H1 (cell line): ENCODE results near the gene LBR. TPM values are rescaled to one million over a fixed set of nuclear protein-coding genes. Genes with fewer than 3 reads are reported as not detected.
A peak's percentile ranks its signal among the peaks of the same experiment; 100 is the strongest.

Experiments
- CTCF ChIA-PET: fragments of 300-600 bp; sonication (Branson Sonifier 250); formaldehyde crosslinking; loops from one replicate; lab custom pipeline; 2021; ENCODE audit not compliant: partially characterized antibody; lab: Charles Lee
- POLR2A ChIA-PET: fragments of 300-600 bp; sonication (Branson Sonifier 250); formaldehyde crosslinking; loops from one replicate; lab custom pipeline; 2021; ENCODE audit warnings: inconsistent platforms; ENCODE audit not compliant: partially characterized antibody; lab: Charles Lee
- DNase-seq, 2 experiments: peaks; one replicate each; pipeline versions ENCODE4 v3.0.0 to v3.0.0-alpha.2; 2010 to 2022; ENCODE audit warnings: low spot score in 2 of 2, low read depth in 1 of 2, mixed read lengths in 1 of 2
- FAIRE-seq: peaks from 2 replicates; lab custom pipeline; 2011; peaks lifted over from hg19 to GRCh38; lab: Jason Lieb, UNC
- H2AFZ ChIP-seq: 2 replicates; pipeline ENCODE4 v1.8.1; 2012; ENCODE audit warnings: low read length, inconsistent platforms
- H2AK5ac ChIP-seq: 2 replicates; pipeline ENCODE4 v1.6.1; 2013; ENCODE audit warnings: low read depth, low read length
- H2BK120ac ChIP-seq: replicated peaks from 2 replicates; pipeline ENCODE3; 2013; ENCODE audit warnings: low read depth, low read length, inconsistent platforms
- H2BK12ac ChIP-seq: 2 replicates; pipeline ENCODE4 v1.6.1; 2013; ENCODE audit warnings: low read depth, low read length
- H2BK15ac ChIP-seq: 2 replicates; pipeline ENCODE4 v1.6.1; 2013; ENCODE audit warnings: low read length
- H2BK20ac ChIP-seq: 2 replicates; pipeline ENCODE4 v1.6.1; 2013; ENCODE audit warnings: low read length
- H2BK5ac ChIP-seq: 2 replicates; pipeline ENCODE4 v1.6.1; 2013; ENCODE audit warnings: low read depth, low read length
- H3K14ac ChIP-seq: 2 replicates; pipeline ENCODE4 v1.6.1; 2013; ENCODE audit warnings: inconsistent platforms; ENCODE audit not compliant: insufficient read length
- H3K18ac ChIP-seq: 2 replicates; pipeline ENCODE4 v1.6.1; 2013; ENCODE audit warnings: low read length; ENCODE audit errors: extremely low read depth
- H3K23ac ChIP-seq: 2 replicates; pipeline ENCODE4 v1.6.1; 2013; ENCODE audit warnings: inconsistent platforms; ENCODE audit not compliant: insufficient read length
- H3K23me2 ChIP-seq: 2 replicates; pipeline ENCODE4 v1.6.1; 2013; ENCODE audit warnings: low read depth, low read length
- H3K27ac ChIP-seq: 2 replicates; pipeline ENCODE4 v1.6.1; 2011; ENCODE audit warnings: low read depth, low read length, inconsistent platforms
- H3K27me3 ChIP-seq, 4 experiments: replicated peaks in 1 of 4; 1 replicate in 1 of 4; 2 replicates in 3 of 4; pipeline versions ENCODE4 v1.6.1 to v1.8.1; 2011 to 2013; ENCODE audit warnings: low read length in 3 of 4, mild to moderate bottlenecking in 3 of 4, inconsistent platforms in 2 of 4, mixed read lengths in 2 of 4, moderate library complexity in 1 of 4; ENCODE audit not compliant: control insufficient read depth in 3 of 4, insufficient read depth in 3 of 4; ENCODE audit errors: extremely low read depth in 1 of 4
- H3K36me3 ChIP-seq, 4 experiments: 2 replicates each; pipeline versions ENCODE4 v1.6.1 to v1.8.1; 2011 to 2013; ENCODE audit warnings: mild to moderate bottlenecking in 4 of 4, low read length in 3 of 4, moderate library complexity in 2 of 4, control low read depth in 1 of 4, inconsistent platforms in 1 of 4; ENCODE audit not compliant: insufficient read depth in 4 of 4, control insufficient read depth in 2 of 4
- H3K4ac ChIP-seq: replicated peaks from 2 replicates; pipeline ENCODE3; 2013; ENCODE audit warnings: low read length, low read depth, mixed read lengths, inconsistent platforms; ENCODE audit not compliant: insufficient read length
- H3K4me1 ChIP-seq, 4 experiments: replicated peaks in 1 of 4; 1 replicate in 1 of 4; 2 replicates in 3 of 4; pipeline versions ENCODE4 v1.6.1 to v1.8.1; 2011 to 2013; ENCODE audit warnings: low read length in 3 of 4, inconsistent platforms in 2 of 4, mixed read lengths in 1 of 4; ENCODE audit not compliant: insufficient read depth in 4 of 4, control insufficient read depth in 3 of 4
- H3K4me2 ChIP-seq, 2 experiments: 2 replicates each; pipeline versions ENCODE4 v1.6.1 to v1.8.1; 2011 to 2013; ENCODE audit warnings: low read depth in 2 of 2, low read length in 2 of 2, control low read depth in 1 of 2, inconsistent platforms in 1 of 2, mild to moderate bottlenecking in 1 of 2; ENCODE audit not compliant: insufficient read depth in 1 of 2
- H3K4me3 ChIP-seq, 4 experiments: fragments of 200-600, 300-600 bp in 1 of 4; sonication (generic), shearing (Covaris generic), sonication (Bioruptor Twin) in 1 of 4; 2 replicates each; pipeline versions ENCODE4 v1.5.1 to v1.8.1; 2011 to 2016; ENCODE audit warnings: low read length in 4 of 4, low read depth in 3 of 4, control low read depth in 2 of 4, inconsistent platforms in 2 of 4, mild to moderate bottlenecking in 2 of 4, mixed read lengths in 1 of 4, moderate library complexity in 1 of 4; ENCODE audit not compliant: insufficient read depth in 2 of 4; ENCODE audit errors: extremely low read depth in 1 of 4
- H3K56ac ChIP-seq: replicated peaks from 2 replicates; pipeline ENCODE3; 2013; ENCODE audit warnings: low read depth, mild to moderate bottlenecking, mixed read lengths, low read length, inconsistent platforms; ENCODE audit not compliant: insufficient read length
- H3K79me1 ChIP-seq: 2 replicates; pipeline ENCODE4 v1.6.1; 2013; ENCODE audit warnings: low read depth, low read length, control low read depth
- H3K79me2 ChIP-seq, 2 experiments: 2 replicates each; pipeline versions ENCODE4 v1.6.1 to v1.8.1; 2012 to 2013; ENCODE audit warnings: low read length in 2 of 2, mild to moderate bottlenecking in 2 of 2, inconsistent platforms in 1 of 2; ENCODE audit not compliant: insufficient read depth in 2 of 2, control insufficient read depth in 1 of 2
- H3K9ac ChIP-seq, 4 experiments: replicated peaks in 1 of 4; 1 replicate in 1 of 4; 2 replicates in 3 of 4; pipeline versions ENCODE4 v1.6.1 to v1.8.1; 2011 to 2013; ENCODE audit warnings: low read depth in 3 of 4, low read length in 3 of 4, control low read depth in 2 of 4, mild to moderate bottlenecking in 2 of 4, moderate library complexity in 2 of 4, inconsistent platforms in 1 of 4; ENCODE audit errors: extremely low read depth in 1 of 4
- H3K9me3 ChIP-seq, 2 experiments: 2 replicates each; pipeline versions ENCODE4 v1.6.1 to v1.8.1; 2012 to 2013; ENCODE audit warnings: mild to moderate bottlenecking in 2 of 2, moderate library complexity in 2 of 2, control low read depth in 1 of 2, inconsistent platforms in 1 of 2, low read depth in 1 of 2, low read length in 1 of 2, mixed read lengths in 1 of 2; ENCODE audit not compliant: insufficient read depth in 2 of 2
- H4K20me1 ChIP-seq, 2 experiments: replicated peaks in 1 of 2; 2 replicates each; pipeline versions ENCODE3 to v1.8.1; 2011 to 2013; ENCODE audit warnings: inconsistent platforms in 2 of 2, low read length in 2 of 2, mild to moderate bottlenecking in 1 of 2; ENCODE audit not compliant: insufficient read depth in 2 of 2, control insufficient read depth in 1 of 2
- H4K5ac ChIP-seq: 2 replicates; pipeline ENCODE4 v1.6.1; 2013; ENCODE audit warnings: low read length, low read depth, mixed read lengths, inconsistent platforms; ENCODE audit not compliant: insufficient read length
- H4K8ac ChIP-seq: 2 replicates; pipeline ENCODE4 v1.8.0; 2013; ENCODE audit warnings: mild to moderate bottlenecking, moderate library complexity, low read length, inconsistent platforms; ENCODE audit not compliant: insufficient read depth; ENCODE audit errors: extremely low read depth
- H4K91ac ChIP-seq: replicated peaks from 2 replicates; pipeline ENCODE3; 2013; ENCODE audit warnings: low read length, mixed read lengths, inconsistent platforms; ENCODE audit not compliant: insufficient read length
- CBX5 ChIP-seq: fragments of 300-800, 300-1000 bp; sonication (generic); IDR thresholded peaks from 2 replicates; pipeline ENCODE4 v1.7.1; 2016; ENCODE audit warnings: antibody characterized with exemption, low read length, low read depth
- CREB1 ChIP-seq: IDR thresholded peaks from 2 replicates; pipeline ENCODE4 v1.6.1; 2012; ENCODE audit warnings: inconsistent platforms
- GABPA ChIP-seq: IDR thresholded peaks from 2 replicates; pipeline ENCODE4 v1.6.1; 2011; ENCODE audit warnings: mild to moderate bottlenecking, low read length, moderate library complexity, borderline replicate concordance; ENCODE audit not compliant: insufficient read depth
- JUND ChIP-seq: IDR thresholded peaks from 2 replicates; pipeline ENCODE4 v1.6.1; 2011; ENCODE audit warnings: mild to moderate bottlenecking, improper control_type of control experiment, low read length
- KDM1A ChIP-seq: fragments of 200-600, 300-600 bp; sonication (generic); IDR thresholded peaks from 2 replicates; pipeline ENCODE4 v1.7.1; 2016; ENCODE audit warnings: mild to moderate bottlenecking, low read length, borderline replicate concordance
- KDM4A ChIP-seq: IDR thresholded peaks from one replicate; pipeline ENCODE4 v1.7.1; 2012; ENCODE audit warnings: low read depth, mild to moderate bottlenecking, moderate library complexity, low read length, inconsistent platforms; ENCODE audit not compliant: severe bottlenecking
- MAX ChIP-seq: IDR thresholded peaks from 2 replicates; pipeline ENCODE4 v1.6.1; 2012; ENCODE audit warnings: inconsistent platforms
- RBBP5 ChIP-seq: IDR thresholded peaks from 2 replicates; pipeline ENCODE4 v1.7.1; 2012; ENCODE audit warnings: low read depth, mild to moderate bottlenecking, inconsistent platforms, low read length, moderate library complexity, borderline replicate concordance
- SAP30 ChIP-seq: fragments of 300-600 bp; sonication (generic); IDR thresholded peaks from 2 replicates; pipeline ENCODE4 v1.7.1; 2012; ENCODE audit warnings: low read length, moderate library complexity, mild to moderate bottlenecking, inconsistent platforms; ENCODE audit not compliant: insufficient read depth, insufficient replicate concordance
- TAF1 ChIP-seq: IDR thresholded peaks from 2 replicates; pipeline ENCODE4 v1.6.1; 2011; ENCODE audit warnings: mild to moderate bottlenecking, low read depth, low read length
- USF2 ChIP-seq: IDR thresholded peaks from 2 replicates; pipeline ENCODE4 v1.6.1; 2011; ENCODE audit warnings: low read length, improper control_type of control experiment
- WGBS, 2 experiments: shearing (Covaris generic) in 1 of 2; methylation state at CpG; one replicate each; pipeline versions ENCODE4 v1.1.6 to v1.1.7; 2013 to 2015; ENCODE audit warnings: low lambda C conversion rate in 2 of 2, mixed read lengths in 2 of 2, inconsistent platforms in 1 of 2, low coverage in 1 of 2, missing lambda C conversion rate in 1 of 2; ENCODE audit not compliant: insufficient replicate concordance in 2 of 2, insufficient coverage in 1 of 2, insufficient read length in 1 of 2; ENCODE audit errors: extremely low coverage in 1 of 2, missing lambda C conversion rate in 1 of 2; 5-methylcytosine and 5-hydroxymethylcytosine counted together
- polyA plus RNA-seq, 7 experiments: library from polyadenylated mRNA; depleted of rRNA in 3 of 7; stranded (reverse) in 5 of 7; unstranded in 2 of 7; fragments of >200 nt in 5 of 7; fragments of 200-250 nt in 2 of 7; gene quantifications; 1 replicate in 5 of 7; 2 replicates in 1 of 7; 4 replicates in 1 of 7; pipeline versions ENCODE4 v1.2.1 to v1.2.3, GENCODE V29; 2011 to 2013; ENCODE audit warnings: missing spikeins in 2 of 7, mixed read lengths in 2 of 7
- total RNA-seq: library from RNA; stranded (reverse); fragmentation: NEBNext Ultra II Directional; extraction: Animal tissue kit (Norgen Biotek cat#: 25700); gene quantifications from 2 replicates; pipeline ENCODE4 v1.2.1, GENCODE V29; 2021

LBR gene
- total and polyA plus RNA-seq, 2 of the 8 experiments (the other 6 are each of a cell fraction or from before 2014, with no cell fraction given): 32.1 to 89.8 TPM

- no peak overlapping the region for H3K14ac ChIP-seq
- H3K9ac ChIP-seq: no peak overlapping the region
- no peak overlapping the region for H3K27ac ChIP-seq
- peaks cover 3 to 13% (median 12%) of the 10 kb centered on the region in 4 experiments for H3K4me1 ChIP-seq
- CTCF ChIA-PET: interaction anchor here (0.7 to 5.0 kb wide), 7 partner anchors 10 to 112 kb away, joined by 3 to 17 read pairs (median 4); no protein-coding TSS in a partner anchor
- peaks cover 0 to 3% (median 1%) of the 10 kb centered on the region in 4 experiments; a peak in 2 of 7 replicates for H3K27me3 ChIP-seq
- no peak overlapping the region for H4K5ac ChIP-seq
- H3K56ac ChIP-seq: no peak overlapping the region
- H3K23ac ChIP-seq: no peak overlapping the region
- POLR2A ChIA-PET: interaction anchor here (0.5 to 1.5 kb wide), 4 partner anchors 10 to 50 kb away, joined by 3 to 4 read pairs (median 3); no protein-coding TSS in a partner anchor
- no peak overlapping the region for H2BK5ac ChIP-seq
- no peak for TF ChIP-seq RBBP5
- no peak for TF ChIP-seq USF2
- TF ChIP-seq CREB1: no peak
- TF ChIP-seq SAP30: no peak
- no peak for TF ChIP-seq KDM1A
- no peak for TF ChIP-seq MAX
- no peak for TF ChIP-seq CBX5
- no peak for TF ChIP-seq GABPA
- TF ChIP-seq KDM4A: no peak
- TF ChIP-seq JUND: no peak
- no peak for TF ChIP-seq TAF1
- H4K20me1 ChIP-seq: peaks cover 6 to 23% of the 10 kb centered on the region in 2 experiments
- no peak overlapping the region for H2BK120ac ChIP-seq
- H4K91ac ChIP-seq: no peak overlapping the region
- H4K8ac ChIP-seq: no peak overlapping the region
- peak overlapping the region; percentile 53; the same call in 1 of the 2 replicates for H2BK12ac ChIP-seq
- no peak overlapping the region for H2AK5ac ChIP-seq
- H3K18ac ChIP-seq: no peak overlapping the region
- H3K23me2 ChIP-seq: peaks cover 11% of the 10 kb centered on the region
- H2BK20ac ChIP-seq: no peak overlapping the region
- H3K4me3 ChIP-seq: no peak overlapping the region
- no peak overlapping the region for H2BK15ac ChIP-seq
- H2AFZ ChIP-seq: no peak overlapping the region
- H3K79me1 ChIP-seq: peaks cover 6% of the 10 kb centered on the region; the same call in 1 of the 2 replicates
- no peak for FAIRE-seq
- no peaks in the 10 kb centered on the region for H3K9me3 ChIP-seq
- DNase-seq: no peak
- no peak overlapping the region for H3K4ac ChIP-seq
- H3K79me2 ChIP-seq: peaks cover 13 to 61% of the 10 kb centered on the region in 2 experiments
- WGBS, 2 experiments: 82% methylated on average over 6 of the region's 6 CpGs; no CpG with 5 or more reads in 1 of the 2 experiments
- peak overlapping the region in 1 of 2 experiments; percentile 37; a peak in 2 of 4 replicates for H3K4me2 ChIP-seq
- H3K36me3 ChIP-seq: peaks cover 0 to 2% (median 0%) of the 10 kb centered on the region in 4 experiments; a peak in 2 of 8 replicates
Observed at GRCh38 chr1:225424562-225425200, 3.2 kb downstream of the LBR start.
